MG63 (cell line): ENCODE data around the gene SLC12A2. TPM values are rescaled to one million over a fixed set of nuclear protein-coding genes. Genes with fewer than 3 reads are reported as not detected.

Experiments
- DNase-seq: peaks from one replicate; pipeline ENCODE4 v3.0.0-alpha.2; 2020
- H3K27me3 ChIP-seq: fragments of 250-450 bp; sonication (Bioruptor Pico); 2 replicates; pipeline ENCODE4 v1.5.1; 2020; ENCODE audit warnings: mild to moderate bottlenecking, moderate library complexity
- H3K36me3 ChIP-seq: fragments of 250-450 bp; sonication (Bioruptor Pico); 2 replicates; pipeline ENCODE4 v1.5.1; 2020; ENCODE audit warnings: mild to moderate bottlenecking, moderate library complexity
- H3K4me3 ChIP-seq: fragments of 250-450 bp; sonication (Bioruptor Pico); 2 replicates; pipeline ENCODE4 v1.5.1; 2020; ENCODE audit warnings: mild to moderate bottlenecking, moderate library complexity
- H3K9me3 ChIP-seq: fragments of 250-450 bp; sonication (Bioruptor Pico); 2 replicates; pipeline ENCODE4 v1.5.1; 2020; ENCODE audit warnings: mild to moderate bottlenecking, moderate library complexity
- total RNA-seq: library from RNA; depleted of rRNA; stranded (reverse); fragments of >200 nt; shearing (Covaris generic); gene quantifications from 2 replicates; pipeline ENCODE4 v1.2.3, GENCODE V29; 2014; ENCODE audit warnings: low replicate concordance

SLC12A2 gene
- total RNA-seq, 1 experiment from 2014 or later = 16.9 TPM

DNA sequence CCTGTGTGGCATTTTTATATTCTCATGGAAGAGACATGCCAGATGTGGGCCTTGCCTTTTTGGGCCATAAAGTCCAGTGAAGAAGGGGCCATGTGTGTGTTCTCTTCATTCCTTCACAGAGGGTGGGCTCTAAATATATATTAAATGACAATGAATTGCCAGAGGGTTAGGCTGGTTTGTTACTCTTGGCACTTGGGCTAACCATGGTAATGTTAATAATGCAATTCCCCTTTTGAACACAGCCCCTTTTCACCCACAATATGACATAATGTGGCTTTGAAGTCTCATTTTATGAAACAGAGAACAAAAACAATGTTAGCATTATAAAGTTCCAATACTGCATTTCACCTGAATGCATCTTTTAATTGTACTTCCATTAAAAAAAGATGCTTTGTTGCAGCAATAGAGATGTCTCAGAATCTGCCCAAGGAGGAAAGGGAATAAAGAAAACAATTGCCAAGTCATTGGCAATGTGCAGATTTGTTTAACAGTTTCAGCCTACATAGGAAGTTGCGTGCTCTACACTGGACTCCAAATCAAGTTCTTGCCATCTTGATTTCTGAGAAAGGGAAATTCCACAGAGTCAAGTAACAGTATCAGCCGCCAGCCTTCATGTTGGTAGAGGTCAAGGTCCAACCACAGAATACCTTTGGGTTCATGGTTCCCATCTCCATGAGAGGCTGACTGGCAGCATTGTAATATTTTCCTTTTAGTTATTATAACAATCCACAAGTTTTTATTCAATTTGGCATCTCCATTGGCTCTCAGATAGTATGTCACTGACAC, 141.9 kb downstream of the SLC12A2 start:
- Histone ChIP-seq H3K4me3 (no peak overlapping the region), H3K27me3 (no peaks in the 10 kb centered on the region), H3K9me3 (peaks cover 3% of the 10 kb centered on the region), H3K36me3 (no peaks in the 10 kb centered on the region)
- no peak for DNase-seq

DNA sequence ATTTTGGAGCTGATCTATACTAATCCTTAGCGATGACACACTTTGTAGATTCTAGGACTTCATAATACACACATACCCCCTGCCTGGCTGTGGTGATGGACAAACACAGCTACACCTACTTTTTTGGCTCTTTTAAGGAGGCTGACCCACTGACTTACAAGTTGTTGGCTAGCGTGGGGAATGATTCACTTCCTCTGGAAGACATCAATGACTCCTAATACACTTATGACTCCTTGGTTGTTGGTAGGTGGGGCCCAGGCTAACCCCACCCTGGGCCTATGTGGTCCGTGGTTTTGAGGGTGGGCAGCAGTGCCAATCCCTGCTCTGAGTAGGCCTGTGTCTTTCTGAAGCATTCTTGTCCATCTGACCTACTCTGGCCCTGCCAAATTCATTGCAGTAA, 144.4 kb downstream of the SLC12A2 start:
- Histone ChIP-seq H3K9me3 (peaks cover 10% of the 10 kb centered on the region), H3K4me3 (no peak overlapping the region)
- DNase-seq = peak; percentile 97

DNA sequence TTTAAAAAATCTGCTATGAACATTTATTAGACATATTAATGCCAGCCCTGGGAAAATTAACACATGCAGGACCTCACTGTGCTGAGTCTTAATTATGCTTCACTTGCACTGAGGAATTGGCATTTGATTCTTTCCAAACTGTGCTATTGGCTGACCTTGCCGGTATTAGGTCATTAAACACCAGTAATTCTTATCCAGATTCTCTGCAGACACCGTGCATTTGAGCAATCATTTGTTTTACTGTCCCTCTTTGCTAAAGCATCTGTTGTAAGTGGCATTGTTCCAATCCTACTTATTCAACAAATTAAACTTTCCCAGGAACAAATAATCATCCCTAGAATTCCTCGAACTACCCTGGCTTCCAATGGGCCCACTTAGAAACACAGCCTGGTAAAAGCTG, 145.0 kb downstream of the SLC12A2 start:
- peaks cover 10% of the 10 kb centered on the region for H3K9me3 ChIP-seq
- H3K36me3 ChIP-seq = no peaks in the 10 kb centered on the region
- H3K4me3 ChIP-seq = no peak overlapping the region
- no peaks in the 10 kb centered on the region for H3K27me3 ChIP-seq
- DNase-seq = peak; percentile 66

More for the DNA sequence above, 144.4 kb downstream of the SLC12A2 start:
- no peaks in the 10 kb centered on the region for H3K36me3 ChIP-seq
- H3K27me3 ChIP-seq = no peaks in the 10 kb centered on the region

DNA sequence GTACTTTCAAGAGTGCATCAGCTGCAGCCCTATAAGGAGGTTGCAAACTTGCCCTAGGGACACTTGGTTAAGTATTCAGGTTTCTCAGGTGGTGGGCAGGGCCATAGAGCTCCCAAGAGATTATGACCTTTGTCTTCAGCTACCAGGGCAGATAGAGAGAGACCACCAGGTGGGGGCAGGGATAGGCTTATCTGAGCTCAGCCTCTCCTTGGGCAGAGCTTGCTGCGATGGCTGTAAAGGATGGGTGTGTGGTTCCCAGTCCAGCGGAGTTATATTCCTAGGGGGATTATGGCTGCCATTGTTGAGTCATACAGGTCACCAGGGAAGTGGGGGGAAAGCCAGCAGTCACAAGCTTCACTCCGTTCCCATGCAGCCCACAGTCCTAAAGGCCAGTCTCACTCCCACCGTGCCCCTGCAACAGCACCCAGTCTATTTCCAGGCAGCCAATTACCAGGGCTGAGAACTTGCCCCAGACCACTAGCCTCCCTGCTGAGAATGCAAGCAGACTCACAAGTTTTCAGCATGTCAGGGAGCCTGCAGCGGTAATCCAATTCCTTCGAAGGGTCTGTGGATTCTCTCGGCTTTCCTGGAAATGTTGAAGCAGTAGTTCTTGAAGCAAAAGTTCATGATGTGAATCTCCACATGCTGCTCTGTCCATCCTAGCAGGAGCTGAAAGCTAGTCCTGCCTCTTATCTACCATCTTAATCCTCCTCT, 151.5 kb downstream of the SLC12A2 start:
- DNase-seq = no peak
- Histone ChIP-seq H3K4me3 (no peak overlapping the region), H3K36me3 (no peaks in the 10 kb centered on the region), H3K9me3 (peaks cover 10% of the 10 kb centered on the region), H3K27me3 (no peaks in the 10 kb centered on the region)

DNA sequence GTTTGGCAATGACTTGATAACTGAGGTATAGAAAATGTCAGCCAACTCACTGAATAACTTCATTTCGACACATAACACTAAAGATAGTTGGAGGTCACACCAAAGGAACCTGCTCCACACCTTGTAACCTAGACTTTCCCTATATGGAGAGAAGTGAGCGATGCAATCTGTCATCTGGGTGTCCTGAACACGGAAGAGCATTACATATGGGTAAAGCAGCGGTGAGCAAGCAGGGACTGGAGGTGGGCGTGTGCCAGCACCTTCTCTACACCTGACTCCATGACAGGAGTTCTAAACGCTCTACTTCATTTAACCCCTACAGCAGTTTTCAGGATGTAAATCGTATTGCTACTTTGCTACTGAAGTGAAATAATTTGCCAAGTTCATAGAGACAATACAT, 152.8 kb downstream of the SLC12A2 start:
- Histone ChIP-seq H3K36me3 (no peaks in the 10 kb centered on the region), H3K4me3 (no peak overlapping the region), H3K9me3 (peaks cover 4% of the 10 kb centered on the region; the same call in 1 of the 2 replicates), H3K27me3 (no peaks in the 10 kb centered on the region)
- DNase-seq = no peak

DNA sequence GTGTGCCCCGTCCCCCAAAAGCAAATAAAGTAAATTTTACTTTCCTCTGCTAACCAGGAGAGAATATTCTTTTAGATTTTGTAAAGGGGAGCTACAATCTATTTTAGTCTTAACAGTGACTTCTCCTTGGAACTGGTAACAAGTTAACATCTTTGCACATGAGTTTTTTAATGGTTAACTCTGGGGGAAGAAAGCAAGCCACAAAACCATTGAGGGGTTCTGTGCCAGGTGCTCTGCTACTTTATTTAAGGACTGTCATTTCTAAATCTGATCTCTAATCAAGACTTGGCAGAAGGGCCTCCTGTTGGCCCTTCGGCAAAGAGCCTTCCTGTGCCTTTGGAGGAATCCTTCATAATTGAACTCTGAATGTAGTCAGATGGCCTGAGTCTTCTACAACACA, 153.4 kb downstream of the SLC12A2 start:
- H3K27me3 ChIP-seq = no peaks in the 10 kb centered on the region
- DNase-seq = no peak

DNA sequence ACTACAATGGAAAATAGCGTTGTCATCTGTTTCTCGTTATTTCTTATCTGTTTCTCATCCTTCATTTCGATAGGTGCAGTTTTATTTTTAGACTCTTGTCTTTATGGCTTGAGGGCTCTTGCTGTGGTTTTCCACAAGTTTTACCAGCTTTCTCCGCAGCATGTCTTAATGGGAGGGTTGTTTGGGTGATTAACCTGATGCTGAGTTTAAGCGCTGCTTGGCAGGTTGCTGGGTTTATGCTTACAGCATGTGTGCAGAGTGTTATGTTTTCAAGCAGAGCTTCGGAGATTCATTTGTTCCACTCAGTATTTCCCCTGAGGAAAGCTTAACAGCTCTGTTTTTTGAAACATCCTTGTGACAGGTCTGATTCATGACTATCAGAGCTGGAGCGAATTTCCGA, 154.0 kb downstream of the SLC12A2 start:
- no peak for DNase-seq
- Histone ChIP-seq H3K4me3 (no peak overlapping the region), H3K27me3 (no peaks in the 10 kb centered on the region), H3K36me3 (no peaks in the 10 kb centered on the region), H3K9me3 (no peaks in the 10 kb centered on the region)

More for the DNA sequence above, 153.4 kb downstream of the SLC12A2 start:
- Histone ChIP-seq H3K36me3 (no peaks in the 10 kb centered on the region), H3K9me3 (peaks cover under 1% of the 10 kb centered on the region; the same call in 1 of the 2 replicates), H3K4me3 (no peak overlapping the region)
